SU-DHL-6 (cell line): ENCODE data around the gene HIVEP1.

Source experiments
- CTCF ChIP-seq: fragments of 200-600 bp; sonication (generic); IDR thresholded peaks from one replicate; pipeline ENCODE4 v1.5.1; 2017; ENCODE audit warnings: antibody characterized with exemption, mild to moderate bottlenecking, low read length, moderate library complexity; ENCODE audit not compliant: insufficient read depth, poor library complexity, severe bottlenecking
- EZH2phosphoT487 ChIP-seq: fragments of 200-600 bp; sonication (generic), shearing (Covaris generic); conservative IDR thresholded peaks from 2 replicates; pipeline ENCODE4 v1.6.1; 2018; ENCODE audit warnings: mild to moderate bottlenecking, antibody characterized with exemption, low read length, moderate library complexity, mixed read lengths

DNA sequence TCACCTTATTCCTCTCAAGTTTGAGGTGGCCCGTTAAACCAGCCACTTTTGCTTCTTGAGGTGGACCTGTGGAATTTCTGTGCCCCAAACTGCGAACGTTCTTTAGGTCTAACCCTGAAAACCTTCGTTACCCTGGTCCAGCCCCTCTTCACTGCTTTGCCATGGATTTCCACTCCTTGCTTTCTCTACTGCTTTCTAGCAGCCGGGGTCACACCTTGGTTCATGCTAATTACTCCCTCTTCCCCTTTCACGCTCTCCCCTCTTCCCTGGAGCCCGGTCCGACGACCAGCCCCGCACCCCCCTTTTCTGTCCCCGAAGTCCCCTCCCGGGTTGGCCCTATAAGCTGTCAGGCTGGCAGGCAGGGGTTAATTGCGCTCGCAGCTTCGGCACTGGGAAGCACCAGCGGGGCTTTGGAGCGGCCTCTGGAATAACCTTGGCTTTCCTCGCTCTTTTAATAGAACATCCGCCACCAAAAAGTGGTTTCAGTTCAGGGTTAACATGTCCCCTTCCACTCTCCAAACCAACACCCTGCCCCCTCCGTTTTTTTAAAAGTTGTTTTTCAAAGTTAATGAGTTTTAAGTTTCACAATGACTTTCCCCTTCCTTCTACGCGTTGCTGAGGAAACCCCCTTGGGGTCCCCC lies 1.4 kb upstream of the HIVEP1 start:
- TF ChIP-seq EZH2phosphoT487 = no peak
- no peak for TF ChIP-seq CTCF
